ENCODE results near the gene RHOA.
A peak's percentile ranks its signal among the peaks of the same experiment; 100 is the strongest.
"Not testable (repeated sequence)": the region's sequence is repeated elsewhere in the genome, so short reads cannot be mapped to it uniquely, and the experiment has no call there.

RHOA gene

GRCh38 chr3:49410066-49410845, 1.5 kb downstream of the RHOA start:
- Histone ChIP-seq H3K4me2 (ENCODE audit: low read length) (peak overlapping the region; percentile 73), H3K9me3 (ENCODE audit: control insufficient read depth, insufficient read depth, low read length) (no peaks in the 10 kb centered on the region), H3K27ac (ENCODE audit: low read depth, low read length) (peak overlapping the region; percentile 71), H3K9me2 (replicated peaks; ENCODE audit: control insufficient read depth, low read length) (no peaks in the 10 kb centered on the region), H4K20me1 (ENCODE audit: control insufficient read depth, insufficient read depth, low read depth, low read length) (peaks cover 34% of the 10 kb centered on the region), H3K27me3 (ENCODE audit: control insufficient read depth, low read length) (no peaks in the 10 kb centered on the region), H3K4me1 (ENCODE audit: control insufficient read depth, low read length) (peaks cover 50% of the 10 kb centered on the region), H3K79me2 (ENCODE audit: control insufficient read depth, low read length) (peaks cover 87% of the 10 kb centered on the region), H3K36me3 (ENCODE audit: control insufficient read depth, low read length) (peaks cover 63% of the 10 kb centered on the region), H3K4me3 (ENCODE audit: low read length) (peak overlapping the region; percentile 96), H3F3A (ENCODE audit: control insufficient read depth, insufficient read depth) (peaks cover 3% of the 10 kb centered on the region; the same call in 1 of the 2 replicates)
- TF ChIP-seq CTCF (IDR thresholded peaks at IDR 0.05; ENCODE audit: low read depth, low read length, poor library complexity, severe bottlenecking) (no peak), EZH2phosphoT487 (IDR thresholded peaks at IDR 0.05; ENCODE audit: borderline replicate concordance, low read length) (no peak)

- Histone ChIP-seq H3K4me3 (ENCODE audit: low read length) (no peak overlapping the region), H4K20me1 (ENCODE audit: control insufficient read depth, insufficient read depth, low read depth, low read length) (peaks cover 39% of the 10 kb centered on the region), H3K79me2 (ENCODE audit: control insufficient read depth, low read length) (peaks cover 99% of the 10 kb centered on the region), H3K9me2 (replicated peaks; ENCODE audit: control insufficient read depth, low read length) (no peaks in the 10 kb centered on the region), H3K4me2 (ENCODE audit: low read length) (no peak overlapping the region), H3K36me3 (ENCODE audit: control insufficient read depth, low read length) (peaks cover 58% of the 10 kb centered on the region), H3F3A (ENCODE audit: control insufficient read depth, insufficient read depth) (peaks cover 3% of the 10 kb centered on the region; the same call in 1 of the 2 replicates), H3K9me3 (ENCODE audit: control insufficient read depth, insufficient read depth, low read length) (no peaks in the 10 kb centered on the region), H3K27ac (ENCODE audit: low read depth, low read length) (no peak overlapping the region), H3K4me1 (ENCODE audit: control insufficient read depth, low read length) (peaks cover 59% of the 10 kb centered on the region), H3K27me3 (ENCODE audit: control insufficient read depth, low read length) (no peaks in the 10 kb centered on the region)
- no peak for TF ChIP-seq CTCF (IDR thresholded peaks at IDR 0.05; ENCODE audit: low read depth, low read length, poor library complexity, severe bottlenecking)
- no peak for TF ChIP-seq EZH2phosphoT487 (IDR thresholded peaks at IDR 0.05; ENCODE audit: borderline replicate concordance, low read length)
Observed at GRCh38 chr3:49406571-49407565, 4.9 kb downstream of the RHOA start.

DNA sequence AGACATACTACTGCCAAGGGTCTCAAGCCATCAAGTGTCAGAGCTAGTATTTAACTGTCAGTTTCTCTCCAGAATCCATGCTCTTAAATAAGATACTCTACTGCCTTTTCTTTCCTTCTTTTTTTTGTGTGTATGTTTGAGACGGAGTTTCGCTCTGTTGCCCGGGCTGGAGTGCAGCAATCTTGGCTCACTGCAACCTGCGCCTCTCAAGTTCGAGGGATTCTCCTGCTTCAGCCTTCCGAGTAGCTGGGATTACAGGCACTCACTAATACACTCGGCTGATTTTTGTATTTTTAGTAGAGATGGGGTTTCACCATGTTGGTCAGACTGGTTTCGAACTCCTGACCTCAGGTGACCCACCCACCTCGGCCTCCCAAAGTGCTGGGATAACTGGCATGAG, 6.2 kb downstream of the RHOA start:
- H3K27ac ChIP-seq (ENCODE audit: low read depth, low read length); H3K4me2 ChIP-seq (ENCODE audit: low read length); H3F3A ChIP-seq (ENCODE audit: control insufficient read depth, insufficient read depth); H3K9me2 ChIP-seq (replicated peaks; ENCODE audit: control insufficient read depth, low read length); H3K9me3 ChIP-seq (ENCODE audit: control insufficient read depth, insufficient read depth, low read length); H3K4me3 ChIP-seq (ENCODE audit: low read length); H3K27me3 ChIP-seq (ENCODE audit: control insufficient read depth, low read length): not testable (repeated sequence)
- H3K36me3 ChIP-seq (ENCODE audit: control insufficient read depth, low read length), result peaks cover 55% of the 10 kb centered on the region
- peaks cover 40% of the 10 kb centered on the region for H4K20me1 ChIP-seq (ENCODE audit: control insufficient read depth, insufficient read depth, low read depth, low read length)
- peaks cover 100% of the 10 kb centered on the region for H3K79me2 ChIP-seq (ENCODE audit: control insufficient read depth, low read length)
- H3K4me1 ChIP-seq (ENCODE audit: control insufficient read depth, low read length), result peaks cover 69% of the 10 kb centered on the region
